NB4 (cell line): ENCODE data around the gene GALNT14.

Source experiments
- MYC ChIP-seq: IDR thresholded peaks from 2 replicates; pipeline ENCODE4 v1.6.1; 2011; ENCODE audit warnings: low read depth, low read length
- POLR2A ChIP-seq: IDR thresholded peaks from 2 replicates; pipeline ENCODE4 v1.6.1; 2011; ENCODE audit warnings: mild to moderate bottlenecking; ENCODE audit not compliant: insufficient read length; ENCODE audit errors: extremely low read depth
- TF ChIP-seq, protein P1 (sequence below): IDR thresholded peaks from one replicate; pipeline ENCODE4 v1.5.1; 2012; ENCODE audit warnings: low read depth, low read length
- TF ChIP-seq, protein P2 (sequence below): IDR thresholded peaks from 2 replicates; pipeline ENCODE4 v1.6.1; 2011; ENCODE audit warnings: low read depth, low read length

DNA sequence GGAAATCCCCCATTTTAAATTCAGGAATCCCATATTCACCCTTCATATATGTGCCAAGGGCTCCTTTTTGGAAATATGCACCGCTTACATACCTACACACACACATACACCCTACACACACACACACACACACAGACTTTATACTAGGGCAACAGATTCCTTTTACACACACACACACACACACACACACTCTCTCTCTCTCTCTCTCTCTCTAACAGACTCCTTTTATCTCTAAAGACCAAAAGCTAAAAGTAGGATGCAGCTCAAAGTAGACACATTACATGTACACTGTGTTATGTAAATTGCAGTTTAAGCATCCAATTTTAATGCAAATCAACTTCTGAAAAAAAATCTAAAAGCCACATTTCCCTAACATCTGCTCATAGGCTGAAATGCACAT lies 200.0 kb downstream of the GALNT14 start:
- TF ChIP-seq POLR2A (no peak), MYC (no peak)
- TF ChIP-seq, protein P1, sequence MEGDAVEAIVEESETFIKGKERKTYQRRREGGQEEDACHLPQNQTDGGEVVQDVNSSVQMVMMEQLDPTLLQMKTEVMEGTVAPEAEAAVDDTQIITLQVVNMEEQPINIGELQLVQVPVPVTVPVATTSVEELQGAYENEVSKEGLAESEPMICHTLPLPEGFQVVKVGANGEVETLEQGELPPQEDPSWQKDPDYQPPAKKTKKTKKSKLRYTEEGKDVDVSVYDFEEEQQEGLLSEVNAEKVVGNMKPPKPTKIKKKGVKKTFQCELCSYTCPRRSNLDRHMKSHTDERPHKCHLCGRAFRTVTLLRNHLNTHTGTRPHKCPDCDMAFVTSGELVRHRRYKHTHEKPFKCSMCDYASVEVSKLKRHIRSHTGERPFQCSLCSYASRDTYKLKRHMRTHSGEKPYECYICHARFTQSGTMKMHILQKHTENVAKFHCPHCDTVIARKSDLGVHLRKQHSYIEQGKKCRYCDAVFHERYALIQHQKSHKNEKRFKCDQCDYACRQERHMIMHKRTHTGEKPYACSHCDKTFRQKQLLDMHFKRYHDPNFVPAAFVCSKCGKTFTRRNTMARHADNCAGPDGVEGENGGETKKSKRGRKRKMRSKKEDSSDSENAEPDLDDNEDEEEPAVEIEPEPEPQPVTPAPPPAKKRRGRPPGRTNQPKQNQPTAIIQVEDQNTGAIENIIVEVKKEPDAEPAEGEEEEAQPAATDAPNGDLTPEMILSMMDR: no peak
- TF ChIP-seq, protein P2, sequence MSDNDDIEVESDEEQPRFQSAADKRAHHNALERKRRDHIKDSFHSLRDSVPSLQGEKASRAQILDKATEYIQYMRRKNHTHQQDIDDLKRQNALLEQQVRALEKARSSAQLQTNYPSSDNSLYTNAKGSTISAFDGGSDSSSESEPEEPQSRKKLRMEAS: no peak
